Measurements from ENCODE around the gene SNRPE. TPM values are rescaled to one million over a fixed set of nuclear protein-coding genes. Genes with fewer than 3 reads are reported as not detected.

SNRPE gene
- total RNA-seq, 2 experiments from 2014 or later: 344 to 373 TPM

GRCh38 chr1:203891950-203892349 is 30.6 kb downstream of the SNRPE start:
- H3K36me3 Mint-ChIP-seq (ENCODE audit: low read depth): peaks cover 25% of the 10 kb centered on the region

GRCh38 chr1:203898458-203899352 is 37.3 kb downstream of the SNRPE start:
- POLR2A ChIA-PET: no interaction called here
- CTCF ChIA-PET: no interaction called here
- TF ChIP-seq CTCF (IDR thresholded peaks at IDR 0.05): no peak
- Mint-ChIP-seq H3K27me3 (peaks cover 1% of the 10 kb centered on the region), H3K4me3 (no peak overlapping the region), H3K27ac (no peak overlapping the region), H3K36me3 (ENCODE audit: low read depth) (peaks cover 4% of the 10 kb centered on the region), H3K4me1 (ENCODE audit: low read depth) (no peaks in the 10 kb centered on the region), H3K9me3 (peaks cover 9% of the 10 kb centered on the region)
- no peak for DNase-seq
- intact Hi-C loops (cut with micrococcal nuclease): no loop called here
- no peak for ATAC-seq

More at GRCh38 chr1:203891950-203892349, 30.6 kb downstream of the SNRPE start:
- ATAC-seq (no peak), DNase-seq (no peak)
- Mint-ChIP-seq H3K27me3 (peaks cover 1% of the 10 kb centered on the region), H3K9me3 (peaks cover 16% of the 10 kb centered on the region), H3K4me3 (no peak overlapping the region), H3K27ac (no peak overlapping the region), H3K4me1 (ENCODE audit: low read depth) (no peaks in the 10 kb centered on the region)
- intact Hi-C loops (cut with micrococcal nuclease): no loop called here
- CTCF ChIA-PET: no interaction called here
- POLR2A ChIA-PET: no interaction called here
- no peak for TF ChIP-seq CTCF (IDR thresholded peaks at IDR 0.05)

GRCh38 chr1:203899353-203899716 is 37.9 kb downstream of the SNRPE start:
- H3K9me3 Mint-ChIP-seq: peaks cover 4% of the 10 kb centered on the region
- no peak overlapping the region for H3K4me3 Mint-ChIP-seq

DNA sequence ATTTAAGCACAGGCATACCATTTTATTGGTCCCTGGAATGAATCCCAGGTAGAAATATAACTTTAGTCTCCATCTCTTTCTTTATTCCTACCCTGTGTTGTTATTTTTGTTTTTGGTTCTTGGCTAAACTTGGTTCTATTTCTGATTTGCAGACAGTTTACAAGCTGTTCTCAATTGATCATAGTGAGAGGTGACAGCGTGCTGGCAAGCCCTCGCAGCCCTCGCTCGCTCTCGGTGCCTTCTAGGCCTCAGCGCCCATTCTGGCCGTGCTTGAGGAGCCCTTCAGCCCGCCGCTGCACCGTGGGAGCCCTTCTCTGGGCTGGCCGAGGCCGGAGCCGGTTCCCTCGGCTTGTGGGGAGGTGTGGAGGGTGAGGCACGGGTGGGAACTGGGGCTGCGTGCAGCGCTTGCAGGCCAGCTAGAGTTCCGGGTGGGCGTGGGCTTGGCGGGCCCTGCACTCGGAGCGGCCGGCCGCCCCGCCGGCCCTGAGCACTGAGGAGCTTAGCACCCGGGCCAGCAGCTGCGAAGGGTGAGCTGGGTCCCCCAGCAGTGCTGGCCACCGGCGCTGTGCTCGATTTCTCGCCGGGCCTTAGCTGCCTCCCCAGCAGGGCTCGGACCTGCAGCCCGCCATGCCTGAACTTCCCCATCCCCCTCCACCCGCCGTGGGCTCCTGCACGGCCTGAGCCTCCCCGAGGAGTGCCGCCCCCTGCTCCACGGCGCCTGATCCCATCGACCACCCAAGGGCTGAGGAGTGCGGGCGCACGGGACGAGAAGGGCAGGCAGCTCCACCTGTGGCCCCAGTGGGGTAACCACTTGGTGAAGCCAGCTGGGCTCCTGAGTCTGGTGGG is 38.7 kb downstream of the SNRPE start:
- ChIA-PET CTCF (no interaction called here), POLR2A (interaction anchor here (0.6 kb wide), 1 partner anchor 292 kb away, joined by 3 read pairs; no protein-coding TSS in a partner anchor)
- no peaks in the 10 kb centered on the region for H3K4me1 Mint-ChIP-seq (ENCODE audit: low read depth)
- no peak for ATAC-seq
- no peak overlapping the region for H3K27ac Mint-ChIP-seq
- intact Hi-C loops (cut with micrococcal nuclease): no loop called here
- DNase-seq: no peak
- no peak for TF ChIP-seq CTCF (IDR thresholded peaks at IDR 0.05)
- H3K9me3 Mint-ChIP-seq: no peaks in the 10 kb centered on the region
- no peaks in the 10 kb centered on the region for H3K36me3 Mint-ChIP-seq (ENCODE audit: low read depth)
- no peaks in the 10 kb centered on the region for H3K27me3 Mint-ChIP-seq
- H3K4me3 Mint-ChIP-seq: no peak overlapping the region

More at GRCh38 chr1:203899353-203899716, 37.9 kb downstream of the SNRPE start:
- ATAC-seq: no peak
- CTCF ChIA-PET: no interaction called here
- Mint-ChIP-seq H3K27me3 (peaks cover 1% of the 10 kb centered on the region), H3K36me3 (ENCODE audit: low read depth) (peaks cover 4% of the 10 kb centered on the region), H3K4me1 (ENCODE audit: low read depth) (no peaks in the 10 kb centered on the region), H3K27ac (no peak overlapping the region)
- intact Hi-C loops (cut with micrococcal nuclease): no loop called here
- TF ChIP-seq CTCF (IDR thresholded peaks at IDR 0.05): no peak
- DNase-seq: no peak
- POLR2A ChIA-PET: no interaction called here

DNA sequence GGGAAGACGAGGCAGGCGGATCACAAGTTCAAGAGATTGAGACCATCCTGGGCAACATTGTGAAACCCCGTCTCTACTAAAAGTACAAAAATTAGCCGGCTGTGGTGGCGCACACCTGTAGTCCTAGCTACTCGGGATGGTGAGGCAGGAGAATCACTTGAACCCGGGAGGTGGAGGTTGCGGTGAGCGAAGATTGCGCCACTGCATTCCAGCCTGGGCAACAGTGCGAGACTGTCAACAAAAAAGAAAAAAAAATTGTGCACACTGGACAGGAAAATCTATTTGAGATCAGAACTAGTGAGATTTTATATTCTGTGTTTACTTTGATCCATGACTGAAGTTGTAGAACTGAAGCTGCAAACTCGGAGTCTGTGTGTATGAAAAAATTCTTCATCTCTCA is 40.2 kb downstream of the SNRPE start:
- ChIA-PET CTCF (no interaction called here), POLR2A (interaction anchor here (0.7 kb wide), 1 partner anchor 487 kb away, joined by 3 read pairs; no protein-coding TSS in a partner anchor)
- Mint-ChIP-seq H3K36me3 (ENCODE audit: low read depth) (no peaks in the 10 kb centered on the region), H3K9me3 (no peaks in the 10 kb centered on the region), H3K27me3 (no peaks in the 10 kb centered on the region), H3K27ac (no peak overlapping the region), H3K4me1 (ENCODE audit: low read depth) (no peaks in the 10 kb centered on the region), H3K4me3 (no peak overlapping the region)
- intact Hi-C loops (cut with micrococcal nuclease): no loop called here
- ATAC-seq (no peak), DNase-seq (no peak)
- TF ChIP-seq CTCF (IDR thresholded peaks at IDR 0.05): no peak

Data from activated CD8-positive, alpha-beta T cell treated with anti-CD3 and anti-CD28 coated beads for 36 hours (primary cell).